ENCODE results near the gene TEKTIP1. TPM values are rescaled to one million over a fixed set of nuclear protein-coding genes. Genes with fewer than 3 reads are reported as not detected.
A peak's percentile ranks its signal among the peaks of the same experiment; 100 is the strongest.

TEKTIP1 gene
- total and polyA plus RNA-seq, 9 of the 15 experiments (the other 6 are each of a cell fraction or from before 2014, with no cell fraction given): 0.66 TPM; not detected in 8

GRCh38 chr19:3556978-3557460 is 18.0 kb downstream of the TEKTIP1 start (continued):
- TF ChIP-seq, protein P1, sequence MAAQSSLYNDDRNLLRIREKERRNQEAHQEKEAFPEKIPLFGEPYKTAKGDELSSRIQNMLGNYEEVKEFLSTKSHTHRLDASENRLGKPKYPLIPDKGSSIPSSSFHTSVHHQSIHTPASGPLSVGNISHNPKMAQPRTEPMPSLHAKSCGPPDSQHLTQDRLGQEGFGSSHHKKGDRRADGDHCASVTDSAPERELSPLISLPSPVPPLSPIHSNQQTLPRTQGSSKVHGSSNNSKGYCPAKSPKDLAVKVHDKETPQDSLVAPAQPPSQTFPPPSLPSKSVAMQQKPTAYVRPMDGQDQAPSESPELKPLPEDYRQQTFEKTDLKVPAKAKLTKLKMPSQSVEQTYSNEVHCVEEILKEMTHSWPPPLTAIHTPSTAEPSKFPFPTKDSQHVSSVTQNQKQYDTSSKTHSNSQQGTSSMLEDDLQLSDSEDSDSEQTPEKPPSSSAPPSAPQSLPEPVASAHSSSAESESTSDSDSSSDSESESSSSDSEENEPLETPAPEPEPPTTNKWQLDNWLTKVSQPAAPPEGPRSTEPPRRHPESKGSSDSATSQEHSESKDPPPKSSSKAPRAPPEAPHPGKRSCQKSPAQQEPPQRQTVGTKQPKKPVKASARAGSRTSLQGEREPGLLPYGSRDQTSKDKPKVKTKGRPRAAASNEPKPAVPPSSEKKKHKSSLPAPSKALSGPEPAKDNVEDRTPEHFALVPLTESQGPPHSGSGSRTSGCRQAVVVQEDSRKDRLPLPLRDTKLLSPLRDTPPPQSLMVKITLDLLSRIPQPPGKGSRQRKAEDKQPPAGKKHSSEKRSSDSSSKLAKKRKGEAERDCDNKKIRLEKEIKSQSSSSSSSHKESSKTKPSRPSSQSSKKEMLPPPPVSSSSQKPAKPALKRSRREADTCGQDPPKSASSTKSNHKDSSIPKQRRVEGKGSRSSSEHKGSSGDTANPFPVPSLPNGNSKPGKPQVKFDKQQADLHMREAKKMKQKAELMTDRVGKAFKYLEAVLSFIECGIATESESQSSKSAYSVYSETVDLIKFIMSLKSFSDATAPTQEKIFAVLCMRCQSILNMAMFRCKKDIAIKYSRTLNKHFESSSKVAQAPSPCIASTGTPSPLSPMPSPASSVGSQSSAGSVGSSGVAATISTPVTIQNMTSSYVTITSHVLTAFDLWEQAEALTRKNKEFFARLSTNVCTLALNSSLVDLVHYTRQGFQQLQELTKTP (IDR thresholded peaks at IDR 0.05; ENCODE audit: low read depth in 1 of 2, partially characterized antibody in 2 of 2): no peak
- TF ChIP-seq BDP1 (IDR thresholded peaks at IDR 0.05; ENCODE audit: insufficient read depth, insufficient read length) (no peak), PTTG1 (tag; IDR thresholded peaks at IDR 0.05; ENCODE audit: low read depth) (no peak), TSHZ1 (CRISPR knock-in tag; IDR thresholded peaks at IDR 0.05) (no peak), PCBP1 (IDR thresholded peaks at IDR 0.05; ENCODE audit: low read depth, low read length, poor library complexity, severe bottlenecking) (no peak), PRPF4 (IDR thresholded peaks at IDR 0.05; ENCODE audit: insufficient read depth, low read depth, low read length, poor library complexity, severe bottlenecking) (no peak), RHOXF2B (CRISPR knock-in tag; conservative IDR thresholded peaks at IDR 0.05) (no peak), ZBTB17 (CRISPR knock-in tag; IDR thresholded peaks at IDR 0.05) (no peak), SMC3 (conservative IDR thresholded peaks at IDR 0.05; ENCODE audit: insufficient read depth, low read depth, low read length) (no peak), ZNF347 (CRISPR knock-in tag; IDR thresholded peaks at IDR 0.05; ENCODE audit: low read depth) (no peak), ZKSCAN3 (CRISPR knock-in tag; IDR thresholded peaks at IDR 0.05) (no peak), KAT8 (IDR thresholded peaks at IDR 0.05; ENCODE audit: low read depth) (no peak)
- TF ChIP-seq, protein P2, sequence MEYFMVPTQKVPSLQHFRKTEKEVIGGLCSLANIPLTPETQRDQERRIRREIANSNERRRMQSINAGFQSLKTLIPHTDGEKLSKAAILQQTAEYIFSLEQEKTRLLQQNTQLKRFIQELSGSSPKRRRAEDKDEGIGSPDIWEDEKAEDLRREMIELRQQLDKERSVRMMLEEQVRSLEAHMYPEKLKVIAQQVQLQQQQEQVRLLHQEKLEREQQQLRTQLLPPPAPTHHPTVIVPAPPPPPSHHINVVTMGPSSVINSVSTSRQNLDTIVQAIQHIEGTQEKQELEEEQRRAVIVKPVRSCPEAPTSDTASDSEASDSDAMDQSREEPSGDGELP (CRISPR knock-in tag; IDR thresholded peaks at IDR 0.05; ENCODE audit: borderline replicate concordance): peak; percentile 20; the same call in 1 of the 2 replicates
- TF ChIP-seq, protein P3, sequence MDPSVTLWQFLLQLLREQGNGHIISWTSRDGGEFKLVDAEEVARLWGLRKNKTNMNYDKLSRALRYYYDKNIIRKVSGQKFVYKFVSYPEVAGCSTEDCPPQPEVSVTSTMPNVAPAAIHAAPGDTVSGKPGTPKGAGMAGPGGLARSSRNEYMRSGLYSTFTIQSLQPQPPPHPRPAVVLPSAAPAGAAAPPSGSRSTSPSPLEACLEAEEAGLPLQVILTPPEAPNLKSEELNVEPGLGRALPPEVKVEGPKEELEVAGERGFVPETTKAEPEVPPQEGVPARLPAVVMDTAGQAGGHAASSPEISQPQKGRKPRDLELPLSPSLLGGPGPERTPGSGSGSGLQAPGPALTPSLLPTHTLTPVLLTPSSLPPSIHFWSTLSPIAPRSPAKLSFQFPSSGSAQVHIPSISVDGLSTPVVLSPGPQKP (CRISPR knock-in tag; IDR thresholded peaks at IDR 0.05): no peak
- TF ChIP-seq, protein P4, sequence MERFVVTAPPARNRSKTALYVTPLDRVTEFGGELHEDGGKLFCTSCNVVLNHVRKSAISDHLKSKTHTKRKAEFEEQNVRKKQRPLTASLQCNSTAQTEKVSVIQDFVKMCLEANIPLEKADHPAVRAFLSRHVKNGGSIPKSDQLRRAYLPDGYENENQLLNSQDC (CRISPR knock-in tag; IDR thresholded peaks at IDR 0.05): no peak
- TF ChIP-seq, protein P5, sequence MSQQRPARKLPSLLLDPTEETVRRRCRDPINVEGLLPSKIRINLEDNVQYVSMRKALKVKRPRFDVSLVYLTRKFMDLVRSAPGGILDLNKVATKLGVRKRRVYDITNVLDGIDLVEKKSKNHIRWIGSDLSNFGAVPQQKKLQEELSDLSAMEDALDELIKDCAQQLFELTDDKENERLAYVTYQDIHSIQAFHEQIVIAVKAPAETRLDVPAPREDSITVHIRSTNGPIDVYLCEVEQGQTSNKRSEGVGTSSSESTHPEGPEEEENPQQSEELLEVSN (IDR thresholded peaks at IDR 0.05; ENCODE audit: borderline replicate concordance in 1 of 2, extremely low read depth in 1 of 2, insufficient read depth in 1 of 2, insufficient read length in 1 of 2, low read depth in 1 of 2, low read length in 1 of 2, poor library complexity in 1 of 2, severe bottlenecking in 1 of 2): peak in 1 of 2 experiments; percentile 58

Measured in K562 (cell line).